KG1 (cell line): Measurements from ENCODE around the gene CAPZB.

Experiments used
- DNase-seq: peaks from one replicate; lab custom pipeline; 2025; lab: John Stamatoyannopoulos, UW

CAPZB gene

DNA sequence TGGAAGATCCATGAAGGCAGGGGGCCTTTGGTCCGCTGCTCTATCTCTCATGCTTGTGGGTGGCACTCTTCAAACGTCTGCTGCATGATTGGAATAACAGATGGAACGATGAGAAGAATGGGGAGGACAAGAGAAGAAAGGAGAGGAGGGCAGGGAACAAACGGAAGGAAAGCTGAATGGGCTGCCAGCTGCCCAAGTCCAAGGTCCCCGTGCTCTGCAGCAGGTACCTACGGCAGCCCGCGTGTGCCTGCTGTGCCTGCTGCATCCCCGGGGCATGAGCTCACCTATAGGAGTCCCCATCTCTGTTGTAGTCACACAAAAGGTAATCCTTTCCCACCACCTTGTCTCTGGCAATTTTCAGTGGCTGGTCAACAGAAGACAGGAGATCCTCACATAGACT, 100.1 kb downstream of the CAPZB start:
- DNase-seq = no peak

DNA sequence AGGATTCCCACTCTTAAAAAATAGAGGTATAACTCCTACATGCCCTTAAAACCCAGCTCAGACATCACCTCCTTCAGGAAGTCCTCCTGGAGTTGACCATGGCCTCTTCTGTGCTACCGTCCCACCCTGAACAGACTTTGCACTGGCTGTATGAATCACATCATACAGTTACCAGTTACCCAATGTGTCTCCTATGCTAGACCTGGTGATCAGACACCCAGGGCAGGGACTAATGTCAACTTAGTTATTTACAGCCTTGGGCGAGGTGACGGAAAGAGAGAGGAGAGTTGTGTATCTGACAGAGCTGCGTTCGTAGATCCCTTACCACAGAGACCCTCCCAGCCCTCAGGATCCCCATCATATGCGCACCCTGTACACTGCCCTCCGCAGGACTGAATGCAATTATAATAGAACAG, 100.6 kb downstream of the CAPZB start:
- DNase-seq = no peak

DNA sequence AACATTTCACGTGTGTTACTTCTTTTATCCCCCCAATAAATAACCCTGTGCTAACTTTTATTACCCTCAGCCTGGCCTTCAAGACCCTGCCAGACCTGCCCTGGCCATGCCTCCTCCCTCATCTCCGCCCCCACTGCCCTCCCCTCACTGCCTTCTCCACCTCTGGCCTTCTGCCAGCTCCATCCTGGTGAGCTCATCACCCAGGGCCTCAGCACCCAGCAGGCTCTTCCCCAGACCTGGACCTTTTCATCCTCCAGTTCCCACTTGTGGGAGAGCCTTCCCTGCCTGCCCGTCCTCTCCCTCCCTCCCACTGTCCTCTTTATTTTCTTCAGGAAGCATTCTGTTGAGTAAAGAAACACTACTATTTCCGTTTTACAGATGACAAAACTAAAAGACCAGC, 101.2 kb downstream of the CAPZB start:
- no peak for DNase-seq

DNA sequence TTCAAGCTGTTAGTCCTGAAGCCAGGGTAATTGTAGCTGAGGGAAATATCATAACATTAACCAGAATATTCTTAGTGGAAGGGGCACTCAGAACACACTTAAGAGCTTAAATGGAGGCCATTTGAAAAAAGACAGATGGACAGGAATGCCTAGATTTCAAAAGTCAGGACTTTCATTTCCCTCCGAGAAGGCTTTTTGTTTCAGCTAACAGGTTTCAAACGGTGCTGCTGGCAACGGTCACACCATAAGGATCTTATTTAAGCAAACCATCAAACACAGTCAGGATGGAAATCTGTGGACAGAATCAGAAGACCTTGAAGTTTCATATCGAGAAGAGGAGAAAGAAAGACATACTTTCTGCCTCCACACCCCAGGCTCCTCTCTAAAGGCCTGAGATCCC, 103.1 kb downstream of the CAPZB start:
- no peak for DNase-seq

DNA sequence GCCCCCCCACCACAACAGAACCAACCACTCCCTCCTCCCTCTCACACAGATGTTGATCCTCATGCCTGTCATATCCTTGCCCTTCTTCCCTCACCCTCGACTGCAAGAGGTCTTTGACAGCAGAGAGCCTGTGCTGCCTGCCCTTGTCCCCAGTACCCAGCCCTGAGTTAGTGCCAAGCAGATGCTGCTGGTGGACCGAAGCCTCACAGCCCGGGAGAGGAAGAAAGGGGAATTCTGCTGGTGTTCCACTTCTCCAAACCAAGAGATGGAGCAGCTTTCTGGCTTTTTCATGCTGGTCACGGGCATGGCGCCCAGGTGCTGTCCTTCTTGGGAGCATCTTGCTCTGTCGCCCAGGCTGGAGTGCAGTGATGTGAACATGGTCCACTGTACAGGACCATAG, 104.1 kb downstream of the CAPZB start:
- no peak for DNase-seq

DNA sequence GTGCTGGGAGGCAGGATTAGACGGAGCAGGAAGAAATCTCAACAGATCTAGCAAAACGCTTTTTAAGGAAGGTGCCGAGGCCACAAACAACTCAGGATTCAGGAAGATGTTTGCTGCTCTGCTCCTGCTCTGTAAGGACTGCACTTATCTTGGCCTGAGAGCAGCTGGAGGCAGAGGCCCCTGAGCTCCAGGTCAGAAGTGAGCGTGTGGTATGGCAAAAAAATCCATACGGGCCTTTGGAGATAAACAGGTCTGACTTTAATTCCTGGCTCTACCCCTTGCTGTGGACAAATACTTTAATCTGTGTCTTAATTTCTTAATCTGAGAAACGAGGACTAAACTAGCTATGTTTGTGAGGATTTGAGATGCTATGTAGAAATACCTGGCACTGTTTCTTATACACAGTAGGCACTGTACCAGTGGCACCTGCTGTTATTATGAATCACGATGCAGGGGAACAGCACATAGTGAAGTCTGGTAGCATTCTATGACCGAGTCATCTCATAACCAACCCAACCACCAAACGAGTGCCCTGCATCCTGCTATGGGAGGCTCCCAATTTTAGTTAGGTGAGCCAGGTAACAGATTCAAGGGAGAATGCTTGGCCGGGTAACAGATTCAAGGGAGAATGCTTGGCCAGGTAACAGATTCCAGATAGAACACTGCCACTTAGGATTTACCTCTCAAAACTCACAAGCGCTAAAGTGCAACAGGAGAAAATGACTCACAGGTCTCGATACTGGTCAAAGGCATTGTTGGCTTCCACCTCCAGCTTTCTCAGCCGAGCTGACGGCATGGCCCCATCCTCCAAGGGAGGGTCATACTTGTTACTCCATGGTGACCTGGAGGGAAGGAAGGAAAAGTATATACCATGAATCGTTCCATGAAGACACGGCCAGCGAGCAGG, 107.3 kb downstream of the CAPZB start:
- DNase-seq = no peak

DNA sequence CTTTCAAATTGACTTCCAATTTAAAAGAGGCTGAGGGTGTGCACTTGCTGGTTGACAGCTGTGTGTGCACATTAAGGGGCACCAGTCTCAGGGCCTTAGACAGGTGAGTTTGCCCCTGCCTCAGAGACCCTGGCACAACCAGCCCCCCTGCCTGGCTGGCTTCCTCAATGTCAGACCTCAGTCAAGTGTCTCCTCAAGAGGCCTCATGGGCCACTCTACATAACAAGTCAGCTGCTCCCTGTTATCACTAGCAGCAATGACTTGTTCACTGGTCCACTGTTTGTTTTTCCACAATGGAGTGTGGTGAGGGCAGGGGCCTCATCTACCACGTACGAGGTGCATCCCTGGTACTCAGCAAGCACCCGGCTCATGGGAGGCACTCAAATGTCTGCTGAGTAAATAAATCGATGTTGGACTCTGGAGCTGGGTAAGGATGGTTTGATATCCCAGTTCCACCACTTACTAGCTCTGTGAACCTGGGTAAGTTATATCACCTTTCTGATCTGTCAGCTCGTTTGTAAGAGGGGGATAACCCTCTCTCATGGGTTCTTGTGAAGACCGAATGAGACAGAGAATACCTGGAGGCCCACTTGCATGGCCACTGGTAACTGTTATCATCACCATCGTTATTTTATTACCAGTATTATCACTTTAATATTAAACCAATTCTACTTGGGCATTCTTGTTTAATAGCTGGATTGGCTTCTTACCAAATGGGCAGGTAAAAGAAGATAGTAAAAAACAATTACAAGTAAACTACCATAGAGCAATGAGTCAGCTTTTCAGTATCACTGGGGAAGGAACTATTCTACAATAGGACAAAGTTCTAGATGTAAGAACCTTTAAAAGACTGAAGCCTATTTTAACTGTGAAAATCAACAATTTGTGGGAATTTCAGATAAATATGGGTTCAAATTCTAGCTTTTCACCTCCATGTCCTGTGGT, 108.6 kb downstream of the CAPZB start:
- DNase-seq = no peak

DNA sequence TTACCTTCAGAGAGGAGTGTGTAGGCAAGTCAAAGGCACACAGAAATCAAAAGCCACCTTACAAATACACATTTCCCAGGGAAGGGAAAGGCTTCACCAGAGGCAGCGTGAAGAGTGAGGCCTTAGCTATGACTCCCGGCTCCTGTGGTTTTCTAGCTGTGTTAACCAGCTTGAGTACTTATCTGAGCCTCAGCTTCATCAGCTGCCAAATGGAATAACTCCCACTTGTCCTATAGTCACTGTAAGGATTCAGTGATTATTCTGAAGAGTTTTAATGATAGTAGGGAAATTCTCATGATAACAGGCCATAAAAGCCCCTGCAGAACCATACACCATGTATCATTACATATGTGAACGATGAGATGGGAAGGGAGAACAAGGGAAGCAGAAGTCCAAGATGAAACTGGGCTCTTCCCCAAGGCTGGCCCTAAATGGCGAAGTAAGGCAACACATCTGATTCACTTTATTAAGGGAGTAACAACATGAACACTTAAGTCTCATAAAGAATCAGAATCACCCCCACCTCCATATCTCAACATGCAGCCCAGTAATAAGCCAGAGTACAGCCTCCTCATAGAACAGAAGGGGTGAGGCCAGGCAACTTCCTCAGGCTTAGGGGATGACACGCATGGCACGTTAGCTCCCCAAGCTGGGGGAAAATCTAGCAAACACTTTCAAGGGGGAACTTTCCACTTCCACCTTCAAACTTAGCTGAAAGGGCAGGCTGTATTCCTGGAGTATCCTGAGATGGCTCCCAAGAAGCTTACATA, 109.5 kb downstream of the CAPZB start:
- DNase-seq = no peak

DNA sequence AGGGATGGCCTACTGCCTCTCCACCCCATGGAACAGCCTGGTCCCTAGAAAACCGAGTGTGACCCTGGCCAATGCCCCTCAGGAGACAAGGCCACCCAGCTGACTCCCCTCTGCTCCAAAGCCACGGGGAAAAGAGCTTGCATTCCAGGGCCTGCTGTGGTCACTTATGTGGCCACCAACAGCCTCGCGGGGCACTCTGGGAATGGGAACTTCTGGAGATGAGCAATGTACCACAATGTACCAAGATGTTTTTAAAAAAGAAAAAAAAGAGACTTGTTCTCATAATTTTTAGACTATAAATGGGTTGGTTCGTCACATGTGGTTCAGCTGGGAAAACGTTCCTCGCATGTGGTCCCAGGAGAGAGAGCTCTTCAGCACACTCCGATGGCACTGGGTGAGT, 110.4 kb downstream of the CAPZB start:
- DNase-seq = no peak

DNA sequence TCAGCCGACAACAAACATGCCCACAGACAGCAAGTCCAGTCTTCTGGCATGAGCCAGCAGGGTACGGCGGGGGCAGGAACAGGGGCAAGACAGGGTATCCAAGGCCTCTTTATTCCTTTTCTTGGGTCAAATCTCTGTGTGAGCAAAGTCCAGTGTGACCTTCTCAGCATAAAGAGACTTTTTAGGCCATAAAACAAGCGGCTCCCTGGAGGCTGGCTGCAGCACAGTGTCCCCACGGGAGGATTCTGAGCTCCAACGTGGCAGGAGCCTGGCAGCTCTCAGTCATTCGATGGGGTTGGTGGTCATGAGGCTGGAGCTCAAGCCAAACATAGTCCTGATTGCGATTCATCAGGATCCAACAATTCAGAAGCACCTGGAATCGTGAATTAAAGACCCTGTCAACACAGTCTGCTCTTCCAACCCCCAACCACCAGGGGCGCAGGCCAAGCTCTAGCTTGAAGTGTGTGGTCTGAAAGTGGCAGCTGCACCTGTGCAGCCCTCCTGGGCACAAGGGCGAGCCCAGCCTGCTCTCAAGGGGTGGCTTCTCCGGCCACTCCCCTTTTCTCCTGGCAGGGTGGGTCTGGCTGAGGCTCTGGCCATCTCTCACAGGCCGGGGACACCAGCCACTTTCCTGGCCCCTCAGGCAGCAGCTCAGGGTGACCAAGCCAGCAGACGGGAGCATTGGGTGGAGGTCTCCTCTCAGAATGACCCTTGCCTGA, 111.1 kb downstream of the CAPZB start:
- DNase-seq = no peak

DNA sequence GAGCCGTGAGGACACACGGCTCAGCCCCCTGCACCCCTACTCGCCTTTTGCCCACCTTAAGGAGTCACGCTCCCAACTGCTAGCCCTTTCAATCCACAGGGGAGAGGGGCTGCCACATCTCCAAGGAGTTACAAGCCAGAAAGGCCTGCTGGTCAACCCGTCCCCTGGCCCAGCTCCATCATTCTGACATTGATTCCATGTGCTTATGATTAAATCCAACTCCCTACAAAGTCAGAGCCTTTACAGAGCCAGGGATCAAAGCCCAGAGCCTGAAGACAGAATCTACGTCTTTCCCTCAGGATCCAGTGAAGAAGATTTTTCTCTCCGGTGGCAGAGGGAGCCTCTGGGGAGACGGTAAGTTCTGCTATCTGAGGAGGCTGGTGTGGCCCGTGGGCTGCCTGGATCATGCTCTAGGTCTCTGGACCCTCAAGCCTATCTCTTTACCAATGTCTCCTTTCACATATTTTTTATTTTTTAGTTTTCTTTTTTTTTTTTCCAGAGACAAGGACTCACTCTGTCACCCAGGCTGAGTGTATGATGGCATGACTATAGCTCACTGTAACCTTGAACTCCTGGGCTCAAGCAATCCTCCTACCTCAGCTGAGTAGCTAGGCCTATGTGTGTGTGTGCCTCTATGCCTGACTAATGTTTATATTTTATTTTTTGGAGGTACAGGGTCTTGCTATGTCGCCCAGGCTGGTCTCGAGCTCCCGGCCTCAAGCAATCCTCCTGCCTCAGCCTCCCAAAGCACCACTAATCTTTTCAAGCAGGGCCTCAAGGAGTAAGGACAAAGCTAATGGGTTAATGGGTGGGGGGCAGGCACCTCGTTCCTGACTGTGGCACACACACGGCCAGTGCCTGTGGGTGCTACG, 111.9 kb downstream of the CAPZB start:
- DNase-seq = no peak

DNA sequence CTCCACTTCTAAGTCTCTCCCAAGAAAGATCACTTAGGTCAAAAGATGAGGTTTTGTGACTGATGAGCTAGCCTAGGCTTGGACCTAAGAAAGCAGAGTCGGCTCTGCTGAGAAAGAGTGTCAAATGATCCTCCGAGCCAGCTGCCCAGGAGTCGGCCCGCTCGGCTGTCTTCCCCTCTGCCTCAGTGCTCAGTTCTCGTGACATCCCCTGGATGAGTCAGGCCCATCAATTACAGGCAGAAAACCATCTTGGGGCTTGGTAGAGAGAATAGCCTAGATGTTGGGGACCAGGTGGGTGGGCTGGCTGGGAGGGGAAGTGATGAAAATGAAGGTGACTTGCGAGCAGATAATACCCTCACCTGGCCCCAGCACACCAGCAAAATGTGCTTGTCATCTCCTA, 112.7 kb downstream of the CAPZB start:
- DNase-seq = no peak

DNA sequence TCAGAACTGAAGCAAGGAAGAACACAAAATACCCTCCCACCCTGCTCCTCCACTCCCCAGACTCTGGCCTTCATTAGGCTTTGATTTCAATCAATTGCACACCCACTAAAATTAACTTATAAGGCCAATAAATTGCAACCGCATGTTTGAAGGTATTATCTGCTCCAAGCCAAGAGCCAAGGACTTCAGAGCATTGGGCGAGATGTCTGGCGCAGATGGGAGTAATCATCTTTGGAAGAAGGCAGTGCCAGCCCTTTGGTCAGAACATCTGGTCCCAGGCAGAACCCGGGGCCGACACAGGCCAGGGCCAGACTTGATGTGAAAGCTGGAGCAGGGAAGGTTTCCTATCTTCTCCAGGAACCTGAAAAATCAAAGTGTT, 113.2 kb downstream of the CAPZB start:
- no peak for DNase-seq

DNA sequence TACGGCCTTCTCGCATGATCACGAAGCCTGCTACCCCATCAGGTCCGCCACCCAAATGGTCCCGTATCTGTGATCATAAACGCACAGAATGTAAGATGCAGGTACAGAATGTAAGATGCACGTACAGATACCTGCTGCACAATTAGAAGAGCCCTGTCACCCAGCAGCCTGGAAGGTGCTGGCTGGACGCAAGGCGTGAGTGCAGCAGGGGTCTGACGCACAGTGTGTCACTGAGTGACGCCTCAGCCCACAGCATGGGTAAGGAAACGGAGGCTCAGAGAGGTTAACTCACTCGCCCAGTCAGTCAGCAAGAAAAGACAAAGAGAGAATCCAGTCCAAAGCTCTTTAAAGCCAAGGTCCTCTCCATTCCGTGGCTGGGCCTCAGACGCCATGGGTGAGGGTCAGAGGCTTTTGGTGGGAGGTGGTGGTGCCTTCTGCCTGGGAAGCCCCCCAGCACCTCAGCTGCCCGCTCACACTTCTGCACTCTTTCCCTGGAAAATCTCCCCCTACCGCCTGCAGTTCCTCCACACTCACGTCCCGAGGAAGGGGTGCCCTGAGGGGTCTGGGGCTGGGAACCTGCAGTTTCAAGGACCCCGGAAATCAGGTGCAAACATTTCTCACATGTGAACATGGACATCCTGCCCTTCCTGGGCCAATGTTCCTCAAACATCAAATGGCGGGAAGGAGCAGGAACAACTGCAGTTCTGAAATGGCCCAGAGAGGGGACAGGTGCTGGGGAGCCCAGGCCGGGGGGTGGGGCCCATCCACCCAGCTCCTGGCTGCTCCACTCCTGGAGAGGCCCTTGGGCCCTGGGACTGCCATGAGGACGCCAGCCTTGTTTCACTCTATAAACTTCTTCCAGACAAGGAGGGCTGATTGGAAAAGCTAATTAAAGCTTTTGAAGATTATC, 113.9 kb downstream of the CAPZB start:
- DNase-seq = no peak

DNA sequence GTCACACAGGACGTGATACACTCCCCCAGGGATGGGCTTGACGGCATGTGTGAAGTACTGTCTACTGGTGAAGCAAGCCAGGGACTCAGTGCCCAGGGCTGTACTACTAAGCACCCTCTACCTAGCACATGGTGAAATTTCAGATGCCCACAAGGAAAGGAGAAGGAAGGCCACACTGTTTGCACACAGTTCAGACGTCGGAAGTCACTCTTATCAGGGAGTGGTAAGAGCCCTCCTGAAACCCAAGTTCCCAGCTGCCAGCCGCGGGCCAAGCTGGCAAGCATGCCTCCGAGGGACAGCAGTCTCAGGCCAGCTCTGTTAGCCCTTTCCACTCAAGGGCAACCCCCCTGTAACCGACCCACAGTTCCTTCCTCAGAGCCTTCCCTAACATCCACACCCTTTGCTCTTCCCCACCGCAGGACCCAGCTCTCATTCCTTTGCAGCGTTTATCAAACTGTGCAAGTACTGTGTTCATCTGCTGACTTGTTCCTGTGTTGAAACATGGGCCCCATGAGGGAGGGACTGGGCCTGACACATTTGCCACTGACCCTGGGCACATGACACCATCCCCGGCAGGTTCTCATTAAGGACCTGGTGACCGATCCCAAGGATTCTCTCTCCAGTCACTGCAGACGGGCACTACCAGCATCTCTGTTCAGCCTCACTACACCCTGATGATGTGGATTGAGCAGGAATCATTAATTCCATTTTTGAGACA, 114.7 kb downstream of the CAPZB start:
- no peak for DNase-seq

DNA sequence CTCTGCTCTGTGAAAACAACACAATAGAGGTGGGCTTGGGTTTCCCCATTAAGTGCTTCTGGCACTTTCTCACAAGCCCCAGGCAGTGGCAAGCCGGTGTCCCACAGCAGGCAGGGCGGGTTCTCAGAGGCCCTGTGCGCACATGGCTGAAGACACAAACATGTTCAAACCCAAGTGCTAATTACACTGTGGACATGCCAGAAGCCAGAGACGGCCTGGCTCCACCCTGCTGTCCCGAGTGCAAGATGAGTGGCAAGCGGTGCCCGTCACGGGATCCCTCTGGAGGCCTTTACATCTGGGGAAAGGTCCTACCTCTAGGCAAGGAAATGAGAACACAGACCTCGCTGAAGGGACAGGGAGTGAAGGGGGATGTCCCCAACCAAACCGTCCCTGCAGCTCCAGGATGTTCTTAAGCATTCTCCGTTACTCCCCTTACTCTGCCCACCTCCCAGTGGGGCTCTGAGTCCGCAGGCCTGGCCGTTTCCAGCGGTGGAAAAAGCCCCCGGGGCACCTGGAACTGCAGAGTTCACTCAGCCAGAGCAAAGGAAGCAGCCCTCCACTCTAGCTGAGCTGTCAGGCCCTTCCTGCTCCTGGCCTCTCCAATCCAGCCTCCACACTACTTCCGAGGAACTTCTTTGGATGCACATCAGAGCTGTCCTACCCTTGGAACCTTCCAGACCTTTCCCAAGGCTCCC, 115.8 kb downstream of the CAPZB start:
- DNase-seq = no peak

DNA sequence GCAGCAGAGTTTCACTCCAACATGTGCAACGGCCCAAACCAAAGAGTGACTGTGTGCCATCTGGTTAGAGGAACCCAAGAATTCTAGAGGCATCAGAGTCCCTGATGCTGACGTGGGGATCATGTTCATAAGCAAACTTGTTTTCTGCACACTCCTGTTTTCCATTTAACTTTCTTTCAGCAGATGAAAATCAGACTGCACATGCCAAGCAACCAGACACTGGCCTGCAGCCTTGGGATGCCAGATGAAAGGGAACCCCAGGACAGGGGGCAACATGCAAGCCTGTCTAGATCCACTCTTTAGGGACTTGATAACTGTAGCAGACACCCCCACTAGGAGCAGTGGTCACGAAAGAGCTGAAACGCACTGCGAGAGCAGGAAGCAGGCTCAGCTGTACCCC, 116.4 kb downstream of the CAPZB start:
- no peak for DNase-seq

DNA sequence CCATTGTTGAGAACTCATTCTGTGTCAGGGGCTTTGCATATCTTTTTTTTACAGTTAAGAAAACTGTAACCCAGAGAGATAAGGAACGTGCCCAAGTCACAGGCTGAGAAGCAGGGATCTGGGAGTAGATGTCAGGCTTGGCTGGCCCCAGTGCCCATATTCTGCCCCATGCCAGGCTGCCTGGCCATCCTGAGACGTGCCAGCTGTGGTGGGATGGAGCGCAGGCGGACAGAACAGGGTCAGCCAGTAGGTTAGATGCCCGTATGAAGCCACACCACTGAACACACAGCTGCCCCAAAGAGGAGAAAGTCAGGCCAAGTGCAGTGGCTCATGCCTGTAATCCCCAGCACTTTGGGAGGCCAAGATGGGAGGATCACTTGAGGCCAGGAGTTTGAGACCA, 117.3 kb downstream of the CAPZB start:
- no peak for DNase-seq
